Measurements from ENCODE around the gene POLG. TPM values are rescaled to one million over a fixed set of nuclear protein-coding genes. Genes with fewer than 3 reads are reported as not detected.
A peak's percentile ranks its signal among the peaks of the same experiment; 100 is the strongest.

Gene POLG
- total RNA-seq, 2 donors from 2014 or later, result 70.8 to 86.8 TPM

DNA sequence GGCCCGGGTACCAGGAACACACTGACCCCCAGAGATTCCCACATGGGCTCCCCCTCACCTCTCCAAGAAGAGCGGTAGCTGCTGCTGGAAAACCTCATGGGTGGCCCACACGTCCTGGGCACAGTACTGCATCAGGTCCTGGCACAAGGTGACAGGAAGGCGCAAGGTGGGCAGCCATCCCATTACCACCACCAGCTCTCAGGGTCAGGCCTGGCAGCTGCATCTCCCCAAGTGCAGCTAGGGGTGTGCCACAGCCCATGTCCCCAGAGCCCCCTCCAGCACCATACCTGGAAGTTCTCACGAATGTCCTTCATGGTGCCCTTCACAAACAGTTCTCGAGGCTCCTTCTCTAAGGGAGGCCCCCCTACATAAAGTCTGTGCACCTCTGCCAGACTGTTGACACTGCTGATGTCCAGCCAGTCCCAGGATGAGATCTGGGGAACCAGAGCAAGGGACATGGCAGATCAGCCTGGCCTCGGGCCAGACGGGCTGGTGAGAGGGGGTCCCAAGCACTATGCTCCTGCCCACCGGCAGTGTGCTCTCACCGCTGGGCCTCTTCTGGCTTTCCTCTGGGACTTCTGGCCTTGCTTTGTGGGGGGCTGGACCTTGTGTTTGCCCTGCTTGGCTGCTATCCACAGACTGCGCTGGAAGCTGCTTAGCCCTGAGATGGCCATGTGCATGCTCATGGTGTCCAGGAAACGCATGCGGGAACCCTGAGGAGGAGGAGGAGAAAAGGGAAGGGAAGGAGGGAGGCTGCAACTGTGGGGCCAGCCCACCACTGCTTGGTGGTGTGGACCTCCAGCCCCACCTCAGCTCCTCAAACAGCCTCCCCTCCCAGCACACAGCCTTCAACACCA is 6.0 kb downstream of the POLG start:
- no peak for DNase-seq
- TF ChIP-seq, protein P1, sequence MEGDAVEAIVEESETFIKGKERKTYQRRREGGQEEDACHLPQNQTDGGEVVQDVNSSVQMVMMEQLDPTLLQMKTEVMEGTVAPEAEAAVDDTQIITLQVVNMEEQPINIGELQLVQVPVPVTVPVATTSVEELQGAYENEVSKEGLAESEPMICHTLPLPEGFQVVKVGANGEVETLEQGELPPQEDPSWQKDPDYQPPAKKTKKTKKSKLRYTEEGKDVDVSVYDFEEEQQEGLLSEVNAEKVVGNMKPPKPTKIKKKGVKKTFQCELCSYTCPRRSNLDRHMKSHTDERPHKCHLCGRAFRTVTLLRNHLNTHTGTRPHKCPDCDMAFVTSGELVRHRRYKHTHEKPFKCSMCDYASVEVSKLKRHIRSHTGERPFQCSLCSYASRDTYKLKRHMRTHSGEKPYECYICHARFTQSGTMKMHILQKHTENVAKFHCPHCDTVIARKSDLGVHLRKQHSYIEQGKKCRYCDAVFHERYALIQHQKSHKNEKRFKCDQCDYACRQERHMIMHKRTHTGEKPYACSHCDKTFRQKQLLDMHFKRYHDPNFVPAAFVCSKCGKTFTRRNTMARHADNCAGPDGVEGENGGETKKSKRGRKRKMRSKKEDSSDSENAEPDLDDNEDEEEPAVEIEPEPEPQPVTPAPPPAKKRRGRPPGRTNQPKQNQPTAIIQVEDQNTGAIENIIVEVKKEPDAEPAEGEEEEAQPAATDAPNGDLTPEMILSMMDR (IDR thresholded peaks at IDR 0.05), result no peak
- Histone ChIP-seq H3K9ac (ENCODE audit: low read depth in 2 of 2, low read length in 2 of 2) (no peak overlapping the region), H3K36me3 (peaks cover 40% of the 10 kb centered on the region), H3K4me3 (no peak overlapping the region), H3K9me3 (no peaks in the 10 kb centered on the region), H3K27me3 (no peaks in the 10 kb centered on the region), H3K27ac (no peak overlapping the region), H3K4me1 (peaks cover 41% of the 10 kb centered on the region)
- intact Hi-C loops (cut with DNase I), result no loop called here

DNA sequence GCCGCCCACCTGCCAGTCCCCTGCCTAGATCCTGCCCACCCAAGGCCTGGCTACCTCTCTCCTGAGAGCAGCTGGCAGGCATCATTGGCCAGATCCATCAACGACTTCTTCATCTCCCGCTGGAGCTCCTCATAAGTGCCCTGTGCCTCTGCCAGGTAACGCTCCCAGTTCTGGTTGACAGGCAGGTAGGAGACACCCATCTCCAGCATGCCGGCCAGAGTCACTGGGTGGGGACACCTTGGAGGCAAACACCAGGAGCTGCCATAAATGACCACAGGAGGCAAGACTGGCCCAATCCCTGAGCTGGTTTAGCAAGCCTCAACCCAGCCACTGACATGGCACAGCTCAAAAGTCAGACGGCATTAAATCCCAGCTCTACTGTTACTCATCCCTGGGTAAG is 7.5 kb downstream of the POLG start:
- TF ChIP-seq, protein P1 (IDR thresholded peaks at IDR 0.05), result no peak
- no peak overlapping the region for H3K9ac ChIP-seq (ENCODE audit: low read depth in 2 of 2, low read length in 2 of 2)
- intact Hi-C loops (cut with DNase I), result no loop called here
- peaks cover 26% of the 10 kb centered on the region for H3K4me1 ChIP-seq
- H3K27ac ChIP-seq, result no peak overlapping the region
- H3K27me3 ChIP-seq, result no peaks in the 10 kb centered on the region
- no peaks in the 10 kb centered on the region for H3K9me3 ChIP-seq
- peaks cover 47% of the 10 kb centered on the region for H3K36me3 ChIP-seq
- peak; percentile 35 for DNase-seq
- H3K4me3 ChIP-seq, result no peak overlapping the region

DNA sequence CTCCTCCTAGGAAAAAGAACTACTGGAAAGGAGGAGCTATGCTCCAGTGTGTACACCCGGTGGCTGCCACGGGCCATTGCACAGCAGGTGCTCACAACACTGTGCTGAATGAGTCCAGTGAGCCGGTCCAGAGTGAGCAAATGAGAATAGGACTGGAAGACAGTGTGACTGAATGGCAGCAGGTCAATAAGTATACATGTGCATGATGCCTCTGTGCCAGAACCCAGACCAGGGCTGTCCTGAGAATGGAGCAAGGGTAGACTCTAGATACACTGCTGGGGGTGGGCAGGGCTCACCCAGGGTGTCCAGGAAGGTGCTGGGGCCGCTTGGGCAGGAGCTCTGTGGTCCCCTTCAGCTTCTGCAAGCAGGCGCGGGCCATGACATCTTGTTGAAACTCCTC is 8.3 kb downstream of the POLG start:
- Histone ChIP-seq H3K27me3 (no peaks in the 10 kb centered on the region), H3K9ac (ENCODE audit: low read depth in 2 of 2, low read length in 2 of 2) (no peak overlapping the region), H3K4me1 (peaks cover 18% of the 10 kb centered on the region), H3K27ac (no peak overlapping the region), H3K9me3 (no peaks in the 10 kb centered on the region), H3K36me3 (peaks cover 47% of the 10 kb centered on the region), H3K4me3 (no peak overlapping the region)
- intact Hi-C loops (cut with DNase I), result no loop called here
- TF ChIP-seq, protein P1 (IDR thresholded peaks at IDR 0.05), result no peak
- no peak for DNase-seq

DNA sequence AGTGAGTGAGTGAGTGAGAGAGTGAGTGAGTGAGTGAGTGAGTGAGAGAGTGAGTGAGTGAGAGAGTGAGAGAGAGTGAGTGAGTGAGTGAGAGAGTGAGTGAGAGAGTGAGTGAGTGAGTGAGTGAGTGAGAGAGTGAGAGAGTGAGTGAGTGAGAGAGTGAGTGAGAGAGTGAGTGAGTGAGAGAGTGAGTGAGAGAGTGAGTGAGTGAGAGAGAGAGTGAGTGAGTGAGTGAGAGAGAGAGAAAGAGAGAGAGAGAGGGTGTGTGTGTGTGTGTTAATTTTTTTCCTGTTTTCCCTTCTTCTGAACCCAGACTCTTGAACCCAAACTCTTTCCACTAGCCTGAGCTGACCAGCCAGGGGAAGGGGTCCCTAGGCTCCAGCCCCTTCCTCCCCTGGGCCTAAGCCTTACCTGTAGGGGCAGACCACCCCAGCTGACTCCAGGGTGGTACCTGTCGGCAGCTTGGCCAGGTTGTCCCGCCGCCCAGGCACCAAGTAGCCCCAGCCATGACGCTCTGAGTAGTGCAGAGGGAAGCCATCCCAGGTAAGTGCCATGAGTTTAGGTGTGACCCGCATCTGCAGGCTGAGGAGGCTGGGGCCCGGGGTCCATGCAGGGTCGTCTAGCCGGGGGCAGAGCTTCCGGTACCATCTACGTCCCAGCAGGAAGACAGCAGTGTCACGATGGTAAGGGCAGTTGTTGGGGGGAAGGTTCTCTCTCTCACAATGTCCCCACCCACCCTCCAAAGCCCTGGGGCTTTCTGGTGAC is 9.4 kb downstream of the POLG start:
- H3K9me3 ChIP-seq, result no peaks in the 10 kb centered on the region
- no peak overlapping the region for H3K9ac ChIP-seq (ENCODE audit: low read depth in 2 of 2, low read length in 2 of 2)
- peaks cover 55% of the 10 kb centered on the region for H3K36me3 ChIP-seq
- no peak overlapping the region for H3K27ac ChIP-seq
- no peaks in the 10 kb centered on the region for H3K27me3 ChIP-seq
- no peak overlapping the region for H3K4me3 ChIP-seq
- peaks cover 7% of the 10 kb centered on the region for H3K4me1 ChIP-seq
- TF ChIP-seq, protein P1 (IDR thresholded peaks at IDR 0.05), result no peak
- intact Hi-C loops (cut with DNase I), result no loop called here
- DNase-seq, result no peak

DNA sequence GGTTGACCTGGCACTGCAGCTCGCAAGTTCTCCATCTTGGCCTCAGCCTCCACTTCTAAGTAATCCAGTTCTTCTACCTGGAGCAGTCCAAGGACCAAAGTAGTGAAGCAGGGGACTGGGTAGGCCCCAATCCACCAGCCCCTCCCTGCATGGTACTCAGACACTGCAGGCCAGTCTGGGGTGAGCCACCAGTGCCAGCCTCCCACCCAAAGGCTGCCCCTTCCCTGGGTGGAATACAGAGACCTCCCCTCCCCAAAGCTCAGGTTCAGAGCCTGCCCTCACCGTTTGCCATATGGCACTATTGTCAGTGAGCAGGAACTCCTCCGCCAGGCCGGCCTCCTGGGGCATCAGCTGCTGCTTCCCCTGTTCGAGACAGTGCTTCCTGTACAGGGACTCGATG is 10.8 kb downstream of the POLG start:
- H3K4me1 ChIP-seq, result no peaks in the 10 kb centered on the region
- no peak overlapping the region for H3K9ac ChIP-seq (ENCODE audit: low read depth in 2 of 2, low read length in 2 of 2)
- intact Hi-C loops (cut with DNase I), result no loop called here
- no peak for DNase-seq
- H3K4me3 ChIP-seq, result no peak overlapping the region
- H3K9me3 ChIP-seq, result no peaks in the 10 kb centered on the region
- H3K27me3 ChIP-seq, result no peaks in the 10 kb centered on the region
- peaks cover 47% of the 10 kb centered on the region for H3K36me3 ChIP-seq
- H3K27ac ChIP-seq, result no peak overlapping the region
- TF ChIP-seq, protein P1 (IDR thresholded peaks at IDR 0.05), result no peak

Measured in colonic mucosa (tissue), 4 donors.